Esophagus squamous epithelium (tissue), 5 donors: Measurements from ENCODE around the gene KLHL29. TPM values are rescaled to one million over a fixed set of nuclear protein-coding genes. Genes with fewer than 3 reads are reported as not detected.
A peak's percentile ranks its signal among the peaks of the same experiment; 100 is the strongest.

Experiments
- DNase-seq: peaks from one replicate; lab custom pipeline; 2025; lab: John Stamatoyannopoulos, UW
- H3K27ac ChIP-seq, 4 donors: fragments of 200-600 bp; sonication (generic); one replicate each; pipeline ENCODE4 v1.5.1; 2016 to 2019; ENCODE audit warnings: mild to moderate bottlenecking in 1 of 4
- H3K27me3 ChIP-seq, 4 donors: fragments of 200-600 bp; sonication (generic); 1 replicate in 3 of 4; 2 replicates in 1 of 4; pipeline versions ENCODE4 v1.5.1 to v1.6.0; 2017 to 2021; ENCODE audit warnings: antibody characterized with exemption in 1 of 4
- H3K36me3 ChIP-seq, 3 donors: fragments of 200-600 bp; sonication (generic); one replicate each; pipeline ENCODE4 v1.5.1; 2016 to 2019
- H3K4me1 ChIP-seq, 3 donors: fragments of 200-600 bp; sonication (generic); one replicate each; pipeline ENCODE4 v1.5.1; 2017 to 2019
- H3K4me3 ChIP-seq, 4 donors: fragments of 200-600 bp; sonication (generic); 1 replicate in 3 of 4; 2 replicates in 1 of 4; pipeline ENCODE4 v1.5.1; 2016 to 2019; ENCODE audit warnings: mild to moderate bottlenecking in 2 of 4, moderate library complexity in 1 of 4
- H3K9me3 ChIP-seq, 3 donors: fragments of 200-600 bp; sonication (generic); one replicate each; pipeline ENCODE4 v1.5.1; 2016 to 2019
- POLR2A ChIP-seq, 4 donors: fragments of 450-650 bp; IDR thresholded peaks; one replicate each; pipeline ENCODE4 v1.6.1; 2017; ENCODE audit warnings: antibody characterized with exemption in 4 of 4, mild to moderate bottlenecking in 4 of 4, moderate library complexity in 3 of 4
- WGBS, 2 donors: methylation state at CpG; one replicate each; pipeline ENCODE4 v1.1.5; 2018; 5-methylcytosine and 5-hydroxymethylcytosine counted together
- intact Hi-C: fragments of 100-400 bp; cut with DNase I; formaldehyde crosslinking; loops from one replicate; pipeline ENCODE4 v1.15.0; 2022
- total RNA-seq, 4 donors: library from RNA; depleted of rRNA; stranded (reverse); fragments of >200 nt; gene quantifications; one replicate each; pipeline ENCODE4 v1.1.0, GENCODE V29; 2016
- TF ChIP-seq, protein P1 (sequence below), 6 experiments: fragments of 450-650 bp in 4 of 6; fragments of 200-600 bp in 2 of 6; sonication (generic) in 2 of 6; IDR thresholded peaks; one replicate each; pipeline ENCODE4 v1.5.1; 2016 to 2019; ENCODE audit warnings: antibody characterized with exemption in 6 of 6, mild to moderate bottlenecking in 4 of 6, moderate library complexity in 4 of 6
- donor health status: DM: yes; HTN: yes; CAD: no.

Gene KLHL29
- total RNA-seq, 4 donors from 2014 or later, result 3.4 to 11.8 (median 5.9) TPM

GRCh38 chr2:23599006-23599405, 214.0 kb downstream of the KLHL29 start:
- WGBS, 2 donors, result 62 to 89% methylated on average over 6 of the region's 6 CpGs
- Histone ChIP-seq H3K4me1 (peaks cover 8 to 65% (median 22%) of the 10 kb centered on the region in 3 donors), H3K36me3 (no peaks in the 10 kb centered on the region), H3K9me3 (no peaks in the 10 kb centered on the region), H3K27ac (no peak overlapping the region), H3K4me3 (no peak overlapping the region), H3K27me3 (no peaks in the 10 kb centered on the region)
- intact Hi-C loops, result no loop called here
- TF ChIP-seq, protein P1, sequence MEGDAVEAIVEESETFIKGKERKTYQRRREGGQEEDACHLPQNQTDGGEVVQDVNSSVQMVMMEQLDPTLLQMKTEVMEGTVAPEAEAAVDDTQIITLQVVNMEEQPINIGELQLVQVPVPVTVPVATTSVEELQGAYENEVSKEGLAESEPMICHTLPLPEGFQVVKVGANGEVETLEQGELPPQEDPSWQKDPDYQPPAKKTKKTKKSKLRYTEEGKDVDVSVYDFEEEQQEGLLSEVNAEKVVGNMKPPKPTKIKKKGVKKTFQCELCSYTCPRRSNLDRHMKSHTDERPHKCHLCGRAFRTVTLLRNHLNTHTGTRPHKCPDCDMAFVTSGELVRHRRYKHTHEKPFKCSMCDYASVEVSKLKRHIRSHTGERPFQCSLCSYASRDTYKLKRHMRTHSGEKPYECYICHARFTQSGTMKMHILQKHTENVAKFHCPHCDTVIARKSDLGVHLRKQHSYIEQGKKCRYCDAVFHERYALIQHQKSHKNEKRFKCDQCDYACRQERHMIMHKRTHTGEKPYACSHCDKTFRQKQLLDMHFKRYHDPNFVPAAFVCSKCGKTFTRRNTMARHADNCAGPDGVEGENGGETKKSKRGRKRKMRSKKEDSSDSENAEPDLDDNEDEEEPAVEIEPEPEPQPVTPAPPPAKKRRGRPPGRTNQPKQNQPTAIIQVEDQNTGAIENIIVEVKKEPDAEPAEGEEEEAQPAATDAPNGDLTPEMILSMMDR (IDR thresholded peaks at IDR 0.05), result no peak
- TF ChIP-seq POLR2A (IDR thresholded peaks at IDR 0.05), result no peak
- no peak for DNase-seq

DNA sequence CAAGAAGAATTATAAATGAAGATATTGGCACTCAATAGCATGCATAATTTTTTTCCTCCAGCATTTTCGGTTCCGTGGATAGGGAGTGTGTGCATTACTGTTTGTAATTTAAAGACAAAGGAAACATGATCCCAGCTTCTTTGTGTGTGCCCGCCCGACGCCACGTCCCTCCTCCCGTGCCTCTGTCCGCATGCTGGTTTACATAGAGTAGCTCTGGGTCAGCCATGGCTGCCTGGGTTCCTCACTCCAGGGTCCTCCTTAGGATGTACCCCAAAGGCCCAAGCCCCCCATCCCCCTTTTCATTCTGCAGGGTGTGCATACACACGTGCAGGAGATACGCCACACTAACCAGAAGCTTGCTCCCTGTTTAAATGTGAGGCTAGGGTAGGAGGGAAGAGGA, 214.7 kb downstream of the KLHL29 start:
- no peaks in the 10 kb centered on the region for H3K27me3 ChIP-seq
- intact Hi-C loops, result no loop called here
- H3K4me1 ChIP-seq, result peaks cover 6 to 59% (median 22%) of the 10 kb centered on the region in 3 donors
- H3K4me3 ChIP-seq, result no peak overlapping the region
- DNase-seq, result no peak
- no peaks in the 10 kb centered on the region for H3K36me3 ChIP-seq
- H3K9me3 ChIP-seq, result no peaks in the 10 kb centered on the region
- no peak overlapping the region for H3K27ac ChIP-seq
- TF ChIP-seq, protein P1 (IDR thresholded peaks at IDR 0.05), result no peak
- no peak for TF ChIP-seq POLR2A (IDR thresholded peaks at IDR 0.05)
- WGBS, 2 donors, result 83 to 85% methylated on average over 8 to 10 of the region's 10 CpGs

DNA sequence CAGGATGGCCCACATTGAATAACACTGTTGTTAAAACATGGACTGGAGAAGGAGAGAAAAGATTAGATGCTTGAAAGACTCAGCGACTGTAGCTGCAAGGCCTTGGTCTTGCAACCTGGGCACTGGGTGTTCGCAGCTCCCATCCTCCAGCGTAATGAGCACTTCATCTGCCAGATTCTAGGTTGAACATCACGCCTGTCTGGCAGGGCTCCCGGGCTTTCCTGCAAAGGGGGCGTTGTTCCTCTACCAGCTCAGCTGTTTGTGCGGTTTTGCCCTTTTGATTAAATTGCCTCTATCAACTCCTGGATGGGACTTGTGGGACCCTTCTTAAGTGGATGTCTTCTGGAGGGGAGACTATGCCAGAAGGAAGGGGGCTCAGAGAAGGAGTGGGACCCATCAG, 215.4 kb downstream of the KLHL29 start:
- no peaks in the 10 kb centered on the region for H3K9me3 ChIP-seq
- WGBS, 2 donors, result 48 to 61% methylated on average over 6 to 7 of the region's 7 CpGs
- peaks cover 6 to 52% (median 17%) of the 10 kb centered on the region in 3 donors for H3K4me1 ChIP-seq
- no peak overlapping the region for H3K27ac ChIP-seq
- DNase-seq, result no peak
- no peaks in the 10 kb centered on the region for H3K36me3 ChIP-seq
- TF ChIP-seq, protein P1 (IDR thresholded peaks at IDR 0.05), result no peak
- no peak for TF ChIP-seq POLR2A (IDR thresholded peaks at IDR 0.05)
- no peaks in the 10 kb centered on the region for H3K27me3 ChIP-seq
- no peak overlapping the region for H3K4me3 ChIP-seq
- intact Hi-C loops, result no loop called here

GRCh38 chr2:23601301-23601965, 216.5 kb downstream of the KLHL29 start:
- no peak for TF ChIP-seq POLR2A (IDR thresholded peaks at IDR 0.05)
- TF ChIP-seq, protein P1 (IDR thresholded peaks at IDR 0.05), result no peak
- H3K27ac ChIP-seq, result peak overlapping the region; percentile 20 to 87 (median 76)
- intact Hi-C loops, result no loop called here
- 77 to 79% methylated on average over 5 of the region's 8 CpGs for WGBS, 2 donors
- no peak for DNase-seq
- no peaks in the 10 kb centered on the region for H3K27me3 ChIP-seq
- H3K36me3 ChIP-seq, result no peaks in the 10 kb centered on the region
- peaks cover 0 to 41% (median 6%) of the 10 kb centered on the region in 3 donors for H3K4me1 ChIP-seq
- peaks cover 0 to 2% (median 0%) of the 10 kb centered on the region in 3 donors for H3K9me3 ChIP-seq
- H3K4me3 ChIP-seq, result no peak overlapping the region

DNA sequence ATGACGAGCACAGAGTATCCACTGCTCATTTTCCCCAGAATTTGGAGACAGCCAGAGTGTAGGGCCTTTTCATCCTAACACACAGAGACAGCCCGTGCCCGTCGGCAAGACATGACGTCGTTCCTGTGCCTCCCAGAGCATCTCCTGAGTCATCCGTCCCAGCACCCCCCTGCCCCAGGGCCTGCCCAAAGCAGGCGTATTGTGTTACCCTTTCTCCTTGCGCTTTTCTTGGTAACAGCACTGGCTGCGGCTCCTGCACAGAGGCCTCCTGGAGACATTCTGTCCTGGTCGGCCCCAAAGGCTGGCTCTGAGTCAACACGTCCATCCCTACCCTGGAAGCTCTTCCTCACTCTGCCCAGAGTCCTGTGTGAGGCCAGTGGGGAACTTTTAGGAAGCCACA, 217.1 kb downstream of the KLHL29 start:
- Histone ChIP-seq H3K9me3 (peaks cover 0 to 6% (median 4%) of the 10 kb centered on the region in 3 donors), H3K27ac (peak overlapping the region; percentile 49 to 87 (median 76)), H3K36me3 (no peaks in the 10 kb centered on the region), H3K4me1 (peaks cover 0 to 35% (median 2%) of the 10 kb centered on the region in 3 donors), H3K27me3 (no peaks in the 10 kb centered on the region), H3K4me3 (no peak overlapping the region)
- 63 to 65% methylated on average over 3 to 8 of the region's 12 CpGs for WGBS, 2 donors
- DNase-seq, result no peak
- TF ChIP-seq, protein P1 (IDR thresholded peaks at IDR 0.05), result no peak
- no peak for TF ChIP-seq POLR2A (IDR thresholded peaks at IDR 0.05)
- intact Hi-C loops, result no loop called here
